BJ (cell line): ENCODE results near the gene CRTAC1. TPM values are rescaled to one million over a fixed set of nuclear protein-coding genes. Genes with fewer than 3 reads are reported as not detected.

Source experiments
- CTCF ChIA-PET: fragments of 350-600 bp; formaldehyde crosslinking; extraction: SDS; loops from one replicate; lab custom pipeline; 2021; ENCODE audit warnings: antibody characterized with exemption, inconsistent platforms; lab: Yijun Ruan, JAX
- POLR2A ChIA-PET: fragments of 300-600 bp; sonication (Branson Sonifier 250); formaldehyde crosslinking; extraction: SDS; loops from one replicate; lab custom pipeline; 2021; ENCODE audit warnings: antibody characterized with exemption; lab: Charles Lee
- DNase-seq: peaks from one replicate; pipeline ENCODE4 v3.0.0-alpha.2; 2011; ENCODE audit warnings: low read depth
- H3K27me3 ChIP-seq: 2 replicates; pipeline ENCODE4 v1.6.0; 2011; ENCODE audit warnings: low read length; ENCODE audit not compliant: control insufficient read depth, insufficient read depth
- H3K36me3 ChIP-seq: 2 replicates; pipeline ENCODE4 v1.5.1; 2011; ENCODE audit warnings: low read length; ENCODE audit not compliant: control insufficient read depth, insufficient read depth
- H3K4me3 ChIP-seq: 2 replicates; pipeline ENCODE4 v1.5.1; 2011; ENCODE audit warnings: low read depth, mild to moderate bottlenecking, control low read depth, low read length
- CTCF ChIP-seq: IDR thresholded peaks from 2 replicates; pipeline ENCODE4 v1.5.1; 2011; ENCODE audit warnings: low read depth, mild to moderate bottlenecking, control low read depth, inconsistent platforms, low read length, moderate library complexity; ENCODE audit not compliant: insufficient read depth
- polyA plus RNA-seq: library from polyadenylated mRNA; depleted of rRNA; stranded (reverse); fragments of >200 nt; gene quantifications from 2 replicates; pipeline ENCODE4 v1.2.3, GENCODE V29; 2011

Gene CRTAC1
- polyA plus RNA-seq, 1 experiment, result not detected

GRCh38 chr10:97999923-98000248 is 30.5 kb downstream of the CRTAC1 start:
- DNase-seq, result no peak
- no peak for TF ChIP-seq CTCF
- H3K36me3 ChIP-seq, result no peaks in the 10 kb centered on the region
- no peak overlapping the region for H3K4me3 ChIP-seq
- no peaks in the 10 kb centered on the region for H3K27me3 ChIP-seq
- CTCF ChIA-PET, result interaction anchor here (0.6 kb wide), 1 partner anchor 772 kb away, joined by 3 read pairs; no protein-coding TSS in a partner anchor
- POLR2A ChIA-PET, result no interaction called here

GRCh38 chr10:97999066-97999922 is 31.1 kb downstream of the CRTAC1 start:
- TF ChIP-seq CTCF, result no peak
- no peak overlapping the region for H3K4me3 ChIP-seq

GRCh38 chr10:97991871-97992270 is 38.5 kb downstream of the CRTAC1 start:
- Histone ChIP-seq H3K4me3 (no peak overlapping the region), H3K27me3 (no peaks in the 10 kb centered on the region), H3K36me3 (no peaks in the 10 kb centered on the region)
- no peak for TF ChIP-seq CTCF
- no peak for DNase-seq
- ChIA-PET POLR2A (no interaction called here), CTCF (no interaction called here)

More at GRCh38 chr10:97999066-97999922, 31.1 kb downstream of the CRTAC1 start:
- Histone ChIP-seq H3K27me3 (no peaks in the 10 kb centered on the region), H3K36me3 (no peaks in the 10 kb centered on the region)
- ChIA-PET POLR2A (no interaction called here), CTCF (no interaction called here)
- DNase-seq, result no peak

- ChIA-PET POLR2A (no interaction called here), CTCF (no interaction called here)
- no peaks in the 10 kb centered on the region for H3K36me3 ChIP-seq
- TF ChIP-seq CTCF, result no peak
- no peaks in the 10 kb centered on the region for H3K27me3 ChIP-seq
- no peak overlapping the region for H3K4me3 ChIP-seq
- DNase-seq, result no peak
Observed at GRCh38 chr10:97981816-97982215, 48.6 kb downstream of the CRTAC1 start.

GRCh38 chr10:97977673-97978072 is 52.7 kb downstream of the CRTAC1 start:
- no peak for TF ChIP-seq CTCF
- peaks cover 10% of the 10 kb centered on the region for H3K27me3 ChIP-seq
- ChIA-PET CTCF (no interaction called here), POLR2A (no interaction called here)
- DNase-seq, result no peak
- H3K4me3 ChIP-seq, result no peak overlapping the region
- no peaks in the 10 kb centered on the region for H3K36me3 ChIP-seq
